ENCODE data around the gene TGFBRAP1. TPM values are rescaled to one million over a fixed set of nuclear protein-coding genes. Genes with fewer than 3 reads are reported as not detected.

TGFBRAP1 gene
- total and polyA plus RNA-seq, 2 donors (not counting 3 experiments of a cell fraction or from before 2014, with no cell fraction given): 25.4 to 37.6 TPM

GRCh38 chr2:105269426-105269825, 60.1 kb downstream of the TGFBRAP1 start:
- CTCF ChIA-PET: no interaction called here
- H3K9ac ChIP-seq (replicated peaks; ENCODE audit: extremely low read depth, insufficient read depth, low read length): no peak overlapping the region

DNA sequence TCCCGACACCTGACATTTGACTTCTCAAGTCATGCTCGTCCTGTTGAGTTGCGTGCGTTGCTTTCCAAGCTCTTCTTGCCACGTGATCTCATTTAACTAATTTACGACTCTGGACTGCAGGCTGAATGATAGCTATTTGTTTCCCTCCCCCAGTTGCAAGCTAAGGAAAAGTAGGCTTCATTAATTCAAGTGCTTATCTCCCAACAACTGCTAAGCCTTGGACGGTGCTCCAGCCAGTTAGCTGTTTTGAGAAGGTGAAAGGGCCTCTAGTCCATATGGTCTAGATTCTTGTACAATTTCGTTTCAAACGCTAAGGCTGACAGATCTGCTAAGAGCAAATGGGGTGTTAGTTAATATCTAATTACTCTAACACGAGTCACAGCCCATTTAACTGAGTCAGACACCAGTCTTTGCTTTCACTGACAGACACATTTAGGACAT, 66.9 kb downstream of the TGFBRAP1 start:
- H3K79me2 ChIP-seq (ENCODE audit: control insufficient read depth, insufficient read depth, low read length): no peaks in the 10 kb centered on the region
- intact Hi-C loops (cut with micrococcal nuclease) (no loop called here), dilution Hi-C loops (cut with MboI; ENCODE audit: extremely low pct_ligation_motif_present, low sequenced_read_pairs) (no loop called here)
- no peak overlapping the region for H3K27ac ChIP-seq (ENCODE audit: insufficient read depth, low read depth, low read length)
- H3K36me3 ChIP-seq (ENCODE audit: control insufficient read depth in 2 of 2, extremely low read depth in 1 of 2, insufficient read depth in 2 of 2, low read length in 2 of 2): peaks cover 5 to 16% of the 10 kb centered on the region in 2 experiments
- no peaks in the 10 kb centered on the region for H3K9me1 ChIP-seq (replicated peaks; ENCODE audit: control insufficient read depth, extremely low read depth, insufficient read depth, low read length)
- ChIA-PET CTCF (interaction anchor here (0.9 kb wide), 1 partner anchor 19 kb away, joined by 3 read pairs; no protein-coding TSS in a partner anchor), POLR2A (no interaction called here)
- H4K20me1 ChIP-seq (replicated peaks; ENCODE audit: control insufficient read depth, extremely low read depth, insufficient read depth, low read length): no peaks in the 10 kb centered on the region
- no peak overlapping the region for H3K4me2 ChIP-seq (ENCODE audit: insufficient read depth, low read length)
- TF ChIP-seq POLR2AphosphoS5 (IDR thresholded peaks at IDR 0.05; ENCODE audit: insufficient read depth, low read depth, low read length) (no peak), MYC (IDR thresholded peaks at IDR 0.05; ENCODE audit: low read depth, low read length) (no peak), GATA2 (IDR thresholded peaks at IDR 0.05; ENCODE audit: insufficient read depth, insufficient read length, low read depth, low read length) (no peak), JUN (IDR thresholded peaks at IDR 0.05; ENCODE audit: borderline replicate concordance, insufficient read depth, insufficient read length, low read depth) (no peak), MAX (IDR thresholded peaks at IDR 0.05; ENCODE audit: insufficient read depth, insufficient read length) (no peak), POLR2A (IDR thresholded peaks at IDR 0.05; ENCODE audit: low read depth, low read length) (no peak), FOS (IDR thresholded peaks at IDR 0.05; ENCODE audit: borderline replicate concordance, insufficient read depth, low read length) (no peak), EZH2 (IDR thresholded peaks at IDR 0.05; ENCODE audit: borderline replicate concordance, low read depth, low read length, severe bottlenecking) (no peak)
- TF ChIP-seq, protein P1, sequence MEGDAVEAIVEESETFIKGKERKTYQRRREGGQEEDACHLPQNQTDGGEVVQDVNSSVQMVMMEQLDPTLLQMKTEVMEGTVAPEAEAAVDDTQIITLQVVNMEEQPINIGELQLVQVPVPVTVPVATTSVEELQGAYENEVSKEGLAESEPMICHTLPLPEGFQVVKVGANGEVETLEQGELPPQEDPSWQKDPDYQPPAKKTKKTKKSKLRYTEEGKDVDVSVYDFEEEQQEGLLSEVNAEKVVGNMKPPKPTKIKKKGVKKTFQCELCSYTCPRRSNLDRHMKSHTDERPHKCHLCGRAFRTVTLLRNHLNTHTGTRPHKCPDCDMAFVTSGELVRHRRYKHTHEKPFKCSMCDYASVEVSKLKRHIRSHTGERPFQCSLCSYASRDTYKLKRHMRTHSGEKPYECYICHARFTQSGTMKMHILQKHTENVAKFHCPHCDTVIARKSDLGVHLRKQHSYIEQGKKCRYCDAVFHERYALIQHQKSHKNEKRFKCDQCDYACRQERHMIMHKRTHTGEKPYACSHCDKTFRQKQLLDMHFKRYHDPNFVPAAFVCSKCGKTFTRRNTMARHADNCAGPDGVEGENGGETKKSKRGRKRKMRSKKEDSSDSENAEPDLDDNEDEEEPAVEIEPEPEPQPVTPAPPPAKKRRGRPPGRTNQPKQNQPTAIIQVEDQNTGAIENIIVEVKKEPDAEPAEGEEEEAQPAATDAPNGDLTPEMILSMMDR (IDR thresholded peaks at IDR 0.05; ENCODE audit: extremely low read depth in 1 of 2, insufficient read depth in 1 of 2, low read depth in 1 of 2, low read length in 2 of 2): no peak
- H2AFZ ChIP-seq (ENCODE audit: low read depth, low read length): no peak overlapping the region
- no peak overlapping the region for H3K4me3 ChIP-seq (replicated peaks in 1 of 3; ENCODE audit: insufficient read depth in 1 of 3, low read depth in 1 of 3, low read length in 3 of 3)
- BruUV-seq (replicated peaks): no TSS peak
- no peaks in the 10 kb centered on the region for H3K4me1 ChIP-seq (ENCODE audit: control insufficient read depth, extremely low read depth, insufficient read depth, low read length)
- DNase-seq (ENCODE audit: low read depth, low spot score): no peak
- no peaks in the 10 kb centered on the region for H3K9me3 ChIP-seq (replicated peaks; ENCODE audit: control insufficient read depth, insufficient read depth, low read length)
- FAIRE-seq: no peak
- H3K27me3 ChIP-seq (ENCODE audit: control insufficient read depth in 2 of 2, insufficient read depth in 2 of 2, low read length in 2 of 2): no peaks in the 10 kb centered on the region
- H3K9ac ChIP-seq (replicated peaks; ENCODE audit: extremely low read depth, insufficient read depth, low read length): no peak overlapping the region

More at GRCh38 chr2:105269426-105269825, 60.1 kb downstream of the TGFBRAP1 start:
- Histone ChIP-seq H3K9me3 (replicated peaks; ENCODE audit: control insufficient read depth, insufficient read depth, low read length) (no peaks in the 10 kb centered on the region), H3K9me1 (replicated peaks; ENCODE audit: control insufficient read depth, extremely low read depth, insufficient read depth, low read length) (peaks cover 5% of the 10 kb centered on the region), H3K36me3 (ENCODE audit: control insufficient read depth in 2 of 2, extremely low read depth in 1 of 2, insufficient read depth in 2 of 2, low read length in 2 of 2) (peaks cover 19 to 50% of the 10 kb centered on the region in 2 experiments), H3K79me2 (ENCODE audit: control insufficient read depth, insufficient read depth, low read length) (no peaks in the 10 kb centered on the region), H3K4me2 (ENCODE audit: insufficient read depth, low read length) (no peak overlapping the region), H4K20me1 (replicated peaks; ENCODE audit: control insufficient read depth, extremely low read depth, insufficient read depth, low read length) (no peaks in the 10 kb centered on the region), H3K27ac (ENCODE audit: insufficient read depth, low read depth, low read length) (no peak overlapping the region), H3K4me3 (replicated peaks in 1 of 3; ENCODE audit: insufficient read depth in 1 of 3, low read depth in 1 of 3, low read length in 3 of 3) (no peak overlapping the region), H2AFZ (ENCODE audit: low read depth, low read length) (no peak overlapping the region), H3K27me3 (ENCODE audit: control insufficient read depth in 2 of 2, insufficient read depth in 2 of 2, low read length in 2 of 2) (no peaks in the 10 kb centered on the region), H3K4me1 (ENCODE audit: control insufficient read depth, extremely low read depth, insufficient read depth, low read length) (peaks cover 15% of the 10 kb centered on the region)
- POLR2A ChIA-PET: no interaction called here
- FAIRE-seq: no peak
- intact Hi-C loops (cut with micrococcal nuclease) (no loop called here), dilution Hi-C loops (cut with MboI; ENCODE audit: extremely low pct_ligation_motif_present, low sequenced_read_pairs) (no loop called here)
- no TSS peak for BruUV-seq (replicated peaks)
- TF ChIP-seq POLR2A (IDR thresholded peaks at IDR 0.05; ENCODE audit: low read depth, low read length) (no peak), GATA2 (IDR thresholded peaks at IDR 0.05; ENCODE audit: insufficient read depth, insufficient read length, low read depth, low read length) (no peak), POLR2AphosphoS5 (IDR thresholded peaks at IDR 0.05; ENCODE audit: insufficient read depth, low read depth, low read length) (no peak), EZH2 (IDR thresholded peaks at IDR 0.05; ENCODE audit: borderline replicate concordance, low read depth, low read length, severe bottlenecking) (no peak), MYC (IDR thresholded peaks at IDR 0.05; ENCODE audit: low read depth, low read length) (no peak), FOS (IDR thresholded peaks at IDR 0.05; ENCODE audit: borderline replicate concordance, insufficient read depth, low read length) (no peak)
- TF ChIP-seq, protein P1 (IDR thresholded peaks at IDR 0.05; ENCODE audit: extremely low read depth in 1 of 2, insufficient read depth in 1 of 2, low read depth in 1 of 2, low read length in 2 of 2): no peak
- no peak for DNase-seq (ENCODE audit: low read depth, low spot score)
